Anterior cingulate cortex (tissue), 58 donors: ENCODE measurements around the gene MACO1.
A peak's percentile ranks its signal among the peaks of the same experiment; 100 is the strongest.
"Not testable (repeated sequence)": the region's sequence is repeated elsewhere in the genome, so short reads cannot be mapped to it uniquely, and the experiment has no call there.

Experiments
- DNase-seq, 58 donors: peaks; one replicate each; lab custom pipeline; 2025; lab: John Stamatoyannopoulos, UW

Gene MACO1

GRCh38 chr1:25423206-25423605 lies 7.5 kb upstream of the MACO1 start:
- DNase-seq, result not testable (repeated sequence)

GRCh38 chr1:25425098-25426085 lies 5.3 kb upstream of the MACO1 start:
- DNase-seq, result no peak

- no peak for DNase-seq
These were observed 3.0 kb upstream of the MACO1 start for GRCh38 chr1:25427696-25428095.

- no peak for DNase-seq
These were observed 2.1 kb upstream of the MACO1 start for GRCh38 chr1:25428475-25429166.

- DNase-seq, result peak in 9 of 58 donors; percentile 4 to 52 (median 25)
These were observed 527 bp downstream of the MACO1 start for GRCh38 chr1:25430967-25431881.

- peak in 1 of 58 donors; percentile 6 for DNase-seq
These were observed 1.4 kb downstream of the MACO1 start for GRCh38 chr1:25431955-25432719.

- DNase-seq, result no peak
These were observed 2.2 kb downstream of the MACO1 start for GRCh38 chr1:25432749-25433388.

- DNase-seq, result peak in 9 of 58 donors; percentile 4 to 12 (median 7)
These were observed 2.9 kb downstream of the MACO1 start for GRCh38 chr1:25433389-25434186.

- DNase-seq, result no peak
These were observed 4.9 kb downstream of the MACO1 start for GRCh38 chr1:25435397-25436108.

- no peak for DNase-seq
These were observed 7.0 kb downstream of the MACO1 start for GRCh38 chr1:25437672-25438071.

- DNase-seq, result peak in 3 of 58 donors; percentile 2 to 27 (median 18)
These were observed 8.6 kb downstream of the MACO1 start for GRCh38 chr1:25439287-25439686.

GRCh38 chr1:25442178-25442577 lies 11.5 kb downstream of the MACO1 start:
- no peak for DNase-seq

GRCh38 chr1:25443030-25443699 lies 12.5 kb downstream of the MACO1 start:
- no peak for DNase-seq

- not testable (repeated sequence) for DNase-seq
These were observed 13.9 kb downstream of the MACO1 start for GRCh38 chr1:25444604-25445003.

GRCh38 chr1:25445993-25446538 lies 15.4 kb downstream of the MACO1 start:
- no peak for DNase-seq

GRCh38 chr1:25447547-25447946 lies 16.9 kb downstream of the MACO1 start:
- DNase-seq, result no peak

- DNase-seq, result no peak
These were observed 20.2 kb downstream of the MACO1 start for GRCh38 chr1:25450891-25451290.
